Stimulated activated CD8-positive, alpha-beta memory T cell treated with anti-CD3 and anti-CD28 coated beads, Interleukin-15, amount 100 ng/mL, for 48 hours (primary cell): ENCODE data around the gene ZDHHC20.
A peak's percentile ranks its signal among the peaks of the same experiment; 100 is the strongest.
"Not testable (repeated sequence)": the region's sequence is repeated elsewhere in the genome, so short reads cannot be mapped to it uniquely, and the experiment has no call there.

Experiments used
- DNase-seq, 2 donors: peaks; one replicate each; pipeline ENCODE4 v3.0.0-alpha.2; 2020; ENCODE audit warnings: low read depth in 2 of 2

ZDHHC20 gene

GRCh38 chr13:21435687-21436151 lies 23.4 kb downstream of the ZDHHC20 start:
- peak; percentile 2 to 38 for DNase-seq

- DNase-seq = no peak
Observed at GRCh38 chr13:21435231-21435630, 23.9 kb downstream of the ZDHHC20 start.

- DNase-seq = no peak
Observed at GRCh38 chr13:21434588-21434987, 24.5 kb downstream of the ZDHHC20 start.

GRCh38 chr13:21429211-21429610 lies 29.9 kb downstream of the ZDHHC20 start:
- no peak for DNase-seq

- DNase-seq = no peak
Observed at GRCh38 chr13:21427741-21428140, 31.4 kb downstream of the ZDHHC20 start.

GRCh38 chr13:21426238-21426637 lies 32.9 kb downstream of the ZDHHC20 start:
- no peak for DNase-seq

- no peak for DNase-seq
Observed at GRCh38 chr13:21420706-21421105, 38.4 kb downstream of the ZDHHC20 start.

GRCh38 chr13:21413013-21413412 lies 46.1 kb downstream of the ZDHHC20 start:
- DNase-seq = no peak

- DNase-seq = not testable (repeated sequence)
Observed at GRCh38 chr13:21410453-21410852, 48.6 kb downstream of the ZDHHC20 start.

- no peak for DNase-seq
Observed at GRCh38 chr13:21405309-21405708, 53.8 kb downstream of the ZDHHC20 start.

GRCh38 chr13:21402586-21403307 lies 56.4 kb downstream of the ZDHHC20 start:
- no peak for DNase-seq

- DNase-seq = no peak
Observed at GRCh38 chr13:21399741-21400140, 59.4 kb downstream of the ZDHHC20 start.

GRCh38 chr13:21395953-21396352 lies 63.1 kb downstream of the ZDHHC20 start:
- no peak for DNase-seq

- no peak for DNase-seq
Observed at GRCh38 chr13:21389124-21389523, 70.0 kb downstream of the ZDHHC20 start.

GRCh38 chr13:21385710-21386109 lies 73.4 kb downstream of the ZDHHC20 start:
- DNase-seq = no peak

GRCh38 chr13:21383090-21383489 lies 76.0 kb downstream of the ZDHHC20 start:
- no peak for DNase-seq

- not testable (repeated sequence) for DNase-seq
Observed at GRCh38 chr13:21376998-21377985, 81.8 kb downstream of the ZDHHC20 start.

- no peak for DNase-seq
Observed at GRCh38 chr13:21372530-21372929, 86.6 kb downstream of the ZDHHC20 start.

GRCh38 chr13:21371011-21371410 lies 88.1 kb downstream of the ZDHHC20 start:
- no peak for DNase-seq

- no peak for DNase-seq
Observed at GRCh38 chr13:21365574-21365973, 93.5 kb downstream of the ZDHHC20 start.

GRCh38 chr13:21364916-21365315 lies 94.2 kb downstream of the ZDHHC20 start:
- no peak for DNase-seq

- no peak for DNase-seq
Observed at GRCh38 chr13:21364357-21364756, 94.7 kb downstream of the ZDHHC20 start.

GRCh38 chr13:21362741-21363140 lies 96.4 kb downstream of the ZDHHC20 start:
- no peak for DNase-seq
